Measurements from ENCODE around the gene GFPT1. TPM values are rescaled to one million over a fixed set of nuclear protein-coding genes. Genes with fewer than 3 reads are reported as not detected.

The GFPT1 gene
- total and polyA plus RNA-seq, 9 donors: 6.9 to 39.5 (median 28.7) TPM

GRCh38 chr2:69307579-69308064 is 79.4 kb downstream of the GFPT1 start:
- Histone ChIP-seq H3K4me1 (ENCODE audit: insufficient read depth) (peaks cover 11% of the 10 kb centered on the region), H3K27me3 (no peaks in the 10 kb centered on the region), H3K4me3 (no peak overlapping the region), H3K36me3 (no peaks in the 10 kb centered on the region), H3K9me3 (no peaks in the 10 kb centered on the region), H3K27ac (peak overlapping the region in 1 of 2 donors; percentile 70)
- no peak for TF ChIP-seq CTCF (IDR thresholded peaks at IDR 0.05)
- no peak for TF ChIP-seq EP300 (IDR thresholded peaks at IDR 0.05)
- no peak for TF ChIP-seq POLR2A (IDR thresholded peaks at IDR 0.05)
- 35 to 37% (median 36%) methylated on average over 17 of the region's 17 CpGs for WGBS, 3 donors
- DNase-seq: no peak
- intact Hi-C loops (cut with DNase I): loop anchor here in 3 of 4 donors (1.0 to 10.0 kb wide), 7 partner anchors 143 to 364 kb away; partner anchors contain the start of gene ANTXR1 (in 3 of the 3)

- H3K4me1 ChIP-seq (ENCODE audit: insufficient read depth): peaks cover 11% of the 10 kb centered on the region
- intact Hi-C loops (cut with DNase I): loop anchor here (1.0 to 10.0 kb wide), 6 partner anchors 142 to 295 kb away; partner anchors contain the start of gene ANTXR1 (in 4 of the 4)
- TF ChIP-seq CTCF (IDR thresholded peaks at IDR 0.05): peak; percentile 80 to 92 (median 82)
- TF ChIP-seq EP300 (IDR thresholded peaks at IDR 0.05): no peak
- peak; percentile 46 for TF ChIP-seq POLR2A (IDR thresholded peaks at IDR 0.05)
- H3K9me3 ChIP-seq: no peaks in the 10 kb centered on the region
- H3K36me3 ChIP-seq: no peaks in the 10 kb centered on the region
- H3K4me3 ChIP-seq: peak overlapping the region; percentile 56
- DNase-seq: peak; percentile 85 to 93 (median 91)
- WGBS, 3 donors: 0 to 1% (median 1%) methylated on average over 34 to 61 of the region's 61 CpGs
- no peaks in the 10 kb centered on the region for H3K27me3 ChIP-seq
- H3K27ac ChIP-seq: peak overlapping the region; percentile 61 to 70
These were observed 80.0 kb downstream of the GFPT1 start for GRCh38 chr2:69306822-69307578.

GRCh38 chr2:69306393-69306821 is 80.6 kb downstream of the GFPT1 start:
- Histone ChIP-seq H3K36me3 (no peaks in the 10 kb centered on the region), H3K4me1 (ENCODE audit: insufficient read depth) (peaks cover 11% of the 10 kb centered on the region), H3K27me3 (no peaks in the 10 kb centered on the region), H3K27ac (peak overlapping the region; percentile 61 to 70), H3K4me3 (peak overlapping the region; percentile 56), H3K9me3 (no peaks in the 10 kb centered on the region)
- DNase-seq: peak in 3 of 5 donors; percentile 38 to 70 (median 62)
- WGBS, 3 donors: 1% methylated on average over 31 of the region's 31 CpGs
- intact Hi-C loops (cut with DNase I): loop anchor here (1.0 to 10.0 kb wide), 6 partner anchors 142 to 294 kb away; partner anchors contain the start of gene ANTXR1 (in 3 of the 4)
- TF ChIP-seq CTCF (IDR thresholded peaks at IDR 0.05) (no peak), POLR2A (IDR thresholded peaks at IDR 0.05) (no peak), EP300 (IDR thresholded peaks at IDR 0.05) (no peak)

- TF ChIP-seq EP300 (IDR thresholded peaks at IDR 0.05): no peak
- TF ChIP-seq CTCF (IDR thresholded peaks at IDR 0.05): no peak
- TF ChIP-seq POLR2A (IDR thresholded peaks at IDR 0.05): no peak
- 38 to 47% (median 40%) methylated on average over 17 of the region's 17 CpGs for WGBS, 3 donors
- intact Hi-C loops (cut with DNase I): loop anchor here (1.0 to 10.0 kb wide), 6 partner anchors 141 to 294 kb away; partner anchors contain the start of gene ANTXR1 (in 3 of the 4)
- peak in 1 of 5 donors; percentile 32 for DNase-seq
- Histone ChIP-seq H3K27me3 (no peaks in the 10 kb centered on the region), H3K4me1 (ENCODE audit: insufficient read depth) (peaks cover 11% of the 10 kb centered on the region), H3K4me3 (peak overlapping the region; percentile 56), H3K36me3 (no peaks in the 10 kb centered on the region), H3K9me3 (no peaks in the 10 kb centered on the region), H3K27ac (peak overlapping the region; percentile 61 to 70)
These were observed 81.2 kb downstream of the GFPT1 start for GRCh38 chr2:69305712-69306392.

All from ovary (tissue), 9 donors.